HG03378 (cell line): ENCODE measurements around the gene WDR70.
A peak's percentile ranks its signal among the peaks of the same experiment; 100 is the strongest.
"Not testable (repeated sequence)": the region's sequence is repeated elsewhere in the genome, so short reads cannot be mapped to it uniquely, and the experiment has no call there.

Experiments
- ATAC-seq: cut with Tn5 transposase; IDR thresholded peaks from one replicate; pipeline ENCODE4 v1.9.1; 2021; ENCODE audit warnings: mild to moderate bottlenecking, moderate library complexity; ENCODE audit not compliant: unreplicated experiment

Gene WDR70

DNA sequence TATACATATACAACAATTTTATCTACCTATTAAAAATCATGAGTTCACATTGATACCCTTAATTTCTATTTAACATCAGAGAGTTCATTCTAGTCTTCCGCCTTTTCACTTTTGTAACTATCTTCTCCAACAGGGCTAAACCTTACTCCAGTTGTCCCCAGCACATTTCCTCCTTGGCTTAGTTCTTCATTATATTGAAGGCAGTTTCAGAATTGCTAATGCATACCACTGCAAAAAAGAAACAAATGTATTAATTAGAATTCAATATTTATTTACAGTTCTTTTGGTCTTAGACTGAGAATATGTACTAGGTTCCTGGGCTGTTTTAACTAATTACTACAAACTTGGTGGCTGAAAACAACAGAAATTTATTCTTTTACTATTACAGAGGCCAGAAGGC lies 132.5 kb downstream of the WDR70 start:
- no peak for ATAC-seq

DNA sequence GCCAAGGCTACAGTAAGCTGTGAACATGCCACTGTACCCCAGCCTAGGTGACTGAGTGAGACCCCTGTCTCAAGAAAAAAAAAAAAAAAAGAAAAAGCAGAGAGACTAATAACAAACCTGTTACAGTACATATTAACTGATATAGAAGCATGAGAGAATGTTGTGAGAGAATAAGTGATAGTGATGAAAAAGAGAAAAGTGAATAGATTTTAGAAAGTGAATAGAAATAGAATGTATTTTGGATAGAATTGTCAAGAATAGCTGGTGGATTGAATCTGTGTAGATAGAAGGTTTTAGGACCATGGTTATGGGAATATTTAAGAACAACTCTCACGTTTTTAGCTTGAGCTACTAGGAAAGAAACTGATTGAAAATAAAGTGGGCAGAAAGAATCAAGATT lies 135.8 kb downstream of the WDR70 start:
- no peak for ATAC-seq

- ATAC-seq: no peak
Observed at GRCh38 chr5:37517686-37518085, 138.6 kb downstream of the WDR70 start.

- ATAC-seq: not testable (repeated sequence)
Observed at GRCh38 chr5:37518356-37518755, 139.2 kb downstream of the WDR70 start.

GRCh38 chr5:37519304-37519703 lies 140.2 kb downstream of the WDR70 start:
- ATAC-seq: no peak

- no peak for ATAC-seq
Observed at GRCh38 chr5:37519807-37520206, 140.7 kb downstream of the WDR70 start.

DNA sequence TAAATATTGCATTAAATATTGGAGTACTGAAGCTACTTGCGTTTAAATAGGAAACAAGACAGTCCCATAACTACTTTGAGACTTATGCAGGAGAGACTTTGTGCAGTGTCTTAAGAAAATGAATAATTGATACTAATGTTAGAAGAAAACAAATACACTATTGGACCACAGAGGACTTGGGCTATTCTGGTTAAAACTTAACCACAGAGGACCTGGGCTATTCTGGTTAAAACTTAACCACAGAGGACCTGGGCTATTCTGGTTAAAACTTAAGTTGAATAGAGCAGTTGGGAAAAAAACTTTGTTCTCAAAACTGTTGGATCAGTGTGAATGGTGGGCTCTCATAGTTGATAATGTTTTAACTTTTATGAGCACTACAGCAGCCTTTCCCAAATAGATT lies 141.7 kb downstream of the WDR70 start:
- peak; percentile 45 for ATAC-seq

DNA sequence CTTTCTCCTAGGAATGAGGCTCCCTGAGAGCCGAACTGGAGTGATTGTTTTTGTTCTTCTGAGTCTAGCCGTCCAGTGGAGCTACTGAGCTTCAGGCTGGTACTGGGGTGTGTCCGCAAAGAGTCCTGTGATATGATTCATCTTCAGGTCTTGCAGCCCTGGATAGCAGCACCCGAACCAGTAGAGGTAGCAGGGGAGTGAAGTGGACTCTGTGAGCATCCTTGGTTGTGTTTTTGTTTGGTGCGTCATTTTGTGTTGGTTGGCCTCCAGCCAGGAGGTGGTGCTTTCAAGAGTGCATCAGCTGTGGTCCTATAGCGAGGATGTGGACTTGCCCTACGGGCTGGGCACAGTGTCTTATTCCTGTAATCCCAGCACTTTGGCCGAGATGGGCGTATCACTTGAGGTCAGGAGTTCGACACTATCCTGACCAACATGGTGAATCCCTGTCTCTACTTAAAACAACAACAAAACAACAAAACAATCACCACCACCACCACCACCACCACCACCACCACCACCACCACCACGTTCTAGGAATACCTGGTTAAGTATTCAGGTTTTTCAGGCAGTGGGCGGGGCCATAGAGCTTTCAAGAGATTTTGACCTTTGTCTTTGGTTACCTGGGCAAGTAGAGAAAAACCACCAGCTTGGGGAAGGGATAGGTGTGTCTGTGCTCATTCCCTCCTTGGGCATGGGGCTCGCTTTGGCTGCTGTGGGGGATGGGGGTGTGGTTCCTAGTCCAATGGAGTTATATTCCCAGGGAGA lies 154.0 kb downstream of the WDR70 start:
- no peak for ATAC-seq

DNA sequence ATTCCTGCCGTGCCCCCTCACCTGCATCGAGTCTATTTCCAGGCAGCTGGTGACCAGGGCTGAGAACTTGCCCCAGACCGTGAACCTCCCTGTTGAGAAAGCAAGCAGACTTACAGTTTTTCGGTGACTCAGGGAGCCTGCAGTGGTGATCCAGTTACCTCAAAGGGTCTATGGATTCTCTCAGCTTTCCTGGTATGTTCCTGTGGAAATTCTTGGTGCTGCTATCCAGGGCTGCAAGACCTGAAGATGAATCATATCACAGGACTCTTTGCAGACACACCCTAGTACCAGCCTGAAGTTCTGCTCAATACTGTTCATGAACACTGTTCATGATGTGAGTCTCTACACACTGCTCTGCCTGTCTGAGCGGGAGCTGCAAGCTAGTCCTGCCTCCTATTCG lies 154.7 kb downstream of the WDR70 start:
- no peak for ATAC-seq

- no peak for ATAC-seq
Observed at GRCh38 chr5:37539459-37539858, 160.3 kb downstream of the WDR70 start.

- no peak for ATAC-seq
Observed at GRCh38 chr5:37543216-37543615, 164.1 kb downstream of the WDR70 start.

- ATAC-seq: no peak
Observed at GRCh38 chr5:37549411-37549810, 170.3 kb downstream of the WDR70 start.

GRCh38 chr5:37552161-37552560 lies 173.0 kb downstream of the WDR70 start:
- no peak for ATAC-seq

DNA sequence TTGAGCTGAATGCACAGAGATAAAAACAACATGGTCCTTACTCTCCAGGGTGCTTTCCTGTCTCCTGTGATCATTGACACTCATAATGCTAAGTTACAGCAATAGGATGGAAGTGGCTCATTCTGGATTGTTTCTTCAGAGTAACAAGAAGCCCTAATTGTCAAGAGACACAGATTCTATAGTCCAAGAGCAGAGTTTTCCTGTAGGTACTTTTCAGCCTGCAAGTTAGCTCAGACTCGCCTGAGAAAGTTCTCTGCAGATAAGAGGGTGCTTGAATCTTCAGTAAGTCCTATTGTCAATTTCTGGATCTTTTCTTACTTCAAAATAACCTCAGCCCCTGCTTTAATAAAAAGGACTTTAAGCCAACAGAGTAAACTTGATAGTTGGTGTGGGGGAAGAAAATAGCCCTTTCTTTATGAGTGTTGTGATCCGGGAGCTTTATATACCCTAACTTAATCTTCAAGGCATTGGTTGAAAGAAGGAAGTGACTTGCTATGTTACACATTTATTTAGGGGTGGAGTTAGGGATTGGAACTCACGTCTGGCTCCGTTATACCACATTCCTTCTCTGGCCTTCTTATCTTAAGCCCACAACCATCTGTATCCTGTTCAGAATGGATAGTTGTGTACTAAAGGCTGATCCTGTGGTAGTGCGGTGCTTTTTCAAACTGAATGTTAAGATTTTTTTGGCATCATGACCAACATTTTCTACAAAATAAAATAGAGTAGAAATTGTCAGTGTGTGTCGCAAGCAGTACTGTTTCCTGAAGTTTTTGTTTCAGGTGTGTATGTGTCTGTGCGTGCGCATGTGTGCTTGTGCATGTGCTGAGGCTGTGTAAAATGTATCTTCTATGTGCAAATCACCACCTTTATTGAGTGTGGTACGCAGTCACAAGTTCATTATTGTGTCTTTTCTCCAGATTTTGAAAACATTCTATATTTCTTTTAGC lies 173.9 kb downstream of the WDR70 start:
- no peak for ATAC-seq

DNA sequence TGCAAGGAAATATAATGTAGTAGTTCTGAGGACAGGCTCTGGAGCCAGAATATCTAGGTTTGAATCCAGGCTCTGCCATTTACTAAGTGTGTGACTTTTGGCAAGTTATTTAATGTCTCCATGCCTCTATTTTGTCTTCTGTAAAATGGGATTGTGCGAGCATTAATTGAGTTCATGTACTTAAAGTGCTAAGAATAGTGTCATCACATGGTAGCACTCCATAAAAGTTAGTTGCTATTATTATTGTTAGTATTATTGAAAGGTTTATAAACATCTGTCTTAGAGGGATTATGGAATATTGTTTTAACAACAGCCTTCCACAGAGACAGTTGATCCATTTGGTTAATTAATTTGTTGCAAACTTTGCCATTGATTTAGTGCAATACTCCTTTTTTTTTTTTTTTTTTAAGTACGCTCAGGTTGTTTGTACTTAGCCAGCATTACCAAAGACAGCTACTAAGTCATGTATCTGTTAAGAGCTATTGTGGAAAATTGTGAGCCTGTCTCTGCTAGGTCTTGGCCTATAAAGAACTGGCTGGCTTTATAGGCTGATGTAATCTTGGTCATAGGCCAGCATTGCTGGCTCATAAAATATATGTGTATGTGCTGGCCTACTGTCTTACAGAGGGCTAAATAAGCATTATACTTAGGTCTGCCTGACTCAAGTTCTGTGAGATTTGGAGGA lies 174.7 kb downstream of the WDR70 start:
- no peak for ATAC-seq

DNA sequence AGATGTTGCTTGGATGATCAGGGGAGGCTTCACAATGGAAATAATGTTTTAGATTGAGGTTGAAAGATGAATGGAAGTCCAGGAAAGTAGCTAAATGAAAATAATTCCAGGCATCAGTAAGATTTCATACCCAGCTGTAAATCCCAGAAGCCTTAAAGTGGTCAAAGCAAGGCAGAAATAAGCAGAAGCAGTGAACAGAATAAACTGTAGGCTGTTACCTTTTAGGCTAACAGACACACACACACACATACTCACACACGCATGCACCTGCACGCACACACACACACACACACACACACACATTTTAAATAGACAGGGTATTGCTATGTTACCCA lies 175.3 kb downstream of the WDR70 start:
- no peak for ATAC-seq

GRCh38 chr5:37554938-37555337 lies 175.8 kb downstream of the WDR70 start:
- no peak for ATAC-seq

DNA sequence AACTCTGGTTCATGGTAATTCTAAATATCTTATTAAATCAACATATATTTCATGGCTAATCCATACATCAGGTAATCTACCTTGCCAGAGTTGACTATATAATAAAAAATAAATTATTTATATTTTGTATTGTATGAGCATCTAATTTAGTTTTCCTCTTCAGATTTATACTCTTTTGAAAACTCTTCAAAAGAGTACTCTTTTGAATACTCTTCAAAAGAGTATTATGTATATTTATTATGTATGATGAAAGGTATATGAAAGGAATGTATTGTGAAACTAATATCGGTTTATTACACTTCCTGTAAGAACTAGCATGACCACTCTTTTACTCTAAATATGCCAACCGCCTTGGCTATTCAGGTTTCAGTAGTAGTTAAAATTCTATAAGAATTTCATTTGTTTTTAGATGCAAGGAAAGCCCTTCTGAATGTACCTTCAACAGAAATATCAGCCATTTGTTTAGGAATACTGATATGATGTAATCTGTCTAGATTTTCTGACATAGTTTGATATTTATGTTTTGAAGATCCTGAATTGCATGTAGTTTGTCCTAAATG lies 178.7 kb downstream of the WDR70 start:
- ATAC-seq: no peak

GRCh38 chr5:37565062-37565670 lies 186.0 kb downstream of the WDR70 start:
- ATAC-seq: no peak

- no peak for ATAC-seq
Observed at GRCh38 chr5:37567566-37567965, 188.4 kb downstream of the WDR70 start.
